EL (cell line): ENCODE results near the gene ADCY3.
"Not testable (repeated sequence)": the region's sequence is repeated elsewhere in the genome, so short reads cannot be mapped to it uniquely, and the experiment has no call there.

ENCODE experiments used
- DNase-seq: peaks from one replicate; pipeline ENCODE4 v3.0.0-alpha.2; 2016

Gene ADCY3

GRCh38 chr2:24800487-24800886, 119.5 kb downstream of the ADCY3 start:
- not testable (repeated sequence) for DNase-seq

GRCh38 chr2:24797644-24798043, 122.4 kb downstream of the ADCY3 start:
- no peak for DNase-seq

GRCh38 chr2:24793761-24794435, 126.1 kb downstream of the ADCY3 start:
- DNase-seq: peak; percentile 49

GRCh38 chr2:24792874-24793760, 126.9 kb downstream of the ADCY3 start, which contains the start of the genes CENPO and PTRHD1:
Gene CENPO (plus strand): TSS chr2:24793425. CDS start chr2:24793920, 495 bp downstream.
Gene PTRHD1 (minus strand): TSS chr2:24793391. CDS start chr2:24793377, 14 bp downstream.
- peak; percentile 97 for DNase-seq

- DNase-seq: no peak
Observed at GRCh38 chr2:24792542-24792873, 127.5 kb downstream of the ADCY3 start.

- no peak for DNase-seq
Observed at GRCh38 chr2:24791452-24791851, 128.6 kb downstream of the ADCY3 start.

- DNase-seq: no peak
Observed at GRCh38 chr2:24788816-24789215, 131.2 kb downstream of the ADCY3 start.

GRCh38 chr2:24787532-24787931, 132.5 kb downstream of the ADCY3 start:
- DNase-seq: no peak

- DNase-seq: no peak
Observed at GRCh38 chr2:24785671-24786321, 134.2 kb downstream of the ADCY3 start.

- DNase-seq: no peak
Observed at GRCh38 chr2:24783641-24784040, 136.4 kb downstream of the ADCY3 start.

- DNase-seq: no peak
Observed at GRCh38 chr2:24779116-24779515, 140.9 kb downstream of the ADCY3 start.

- DNase-seq: no peak
Observed at GRCh38 chr2:24774373-24774772, 145.7 kb downstream of the ADCY3 start.

- DNase-seq: no peak
Observed at GRCh38 chr2:24771764-24772586, 148.1 kb downstream of the ADCY3 start.

- no peak for DNase-seq
Observed at GRCh38 chr2:24771061-24771460, 149.0 kb downstream of the ADCY3 start.
